Spleen (tissue), 11 donors: Measurements from ENCODE around the gene PDGFC. TPM values are rescaled to one million over a fixed set of nuclear protein-coding genes. Genes with fewer than 3 reads are reported as not detected.

Source experiments
- DNase-seq: peaks from one replicate; pipeline ENCODE4 v3.0.0-alpha.2; 2020
- H3K27ac ChIP-seq, 8 donors: fragments of 200-600 bp; sonication (generic) in 7 of 8; 1 replicate in 4 of 8; 2 replicates in 4 of 8; pipeline versions ENCODE4 v1.5.0 to v1.8.0; 2016 to 2021; ENCODE audit warnings: inconsistent platforms in 4 of 8, mild to moderate bottlenecking in 4 of 8, moderate library complexity in 1 of 8
- H3K27me3 ChIP-seq, 7 donors: fragments of 200-600 bp; sonication (generic) in 6 of 7; replicated peaks in 1 of 7; 1 replicate in 4 of 7; 2 replicates in 3 of 7; pipeline versions ENCODE4 v1.5.0 to v1.8.0; 2016 to 2021; ENCODE audit warnings: inconsistent platforms in 3 of 7, mild to moderate bottlenecking in 1 of 7
- H3K36me3 ChIP-seq, 6 donors: fragments of 200-600 bp; sonication (generic) in 5 of 6; 1 replicate in 4 of 6; 2 replicates in 2 of 6; pipeline versions ENCODE4 v1.5.0 to v1.8.0; 2016 to 2021; ENCODE audit warnings: inconsistent platforms in 2 of 6
- H3K4me1 ChIP-seq, 6 donors: fragments of 200-600 bp; sonication (generic) in 5 of 6; 1 replicate in 3 of 6; 2 replicates in 3 of 6; pipeline versions ENCODE4 v1.5.0 to v1.8.0; 2016 to 2021; ENCODE audit warnings: inconsistent platforms in 3 of 6
- H3K4me3 ChIP-seq, 8 donors: fragments of 200-600 bp; sonication (generic) in 7 of 8; 1 replicate in 4 of 8; 2 replicates in 4 of 8; pipeline versions ENCODE4 v1.5.0 to v1.8.0; 2016 to 2021; ENCODE audit warnings: inconsistent platforms in 4 of 8, mild to moderate bottlenecking in 4 of 8, moderate library complexity in 2 of 8
- H3K9me3 ChIP-seq, 8 donors: fragments of 200-600 bp; sonication (generic) in 7 of 8; 1 replicate in 4 of 8; 2 replicates in 4 of 8; pipeline versions ENCODE4 v1.5.0 to v1.8.0; 2016 to 2021; ENCODE audit warnings: inconsistent platforms in 4 of 8
- POLR2A ChIP-seq, 3 donors: fragments of 450-650 bp; IDR thresholded peaks; one replicate each; pipeline ENCODE4 v1.5.1; 2017; ENCODE audit warnings: antibody characterized with exemption in 3 of 3, mild to moderate bottlenecking in 1 of 3
- POLR2AphosphoS5 ChIP-seq, 3 donors: sonication (generic); formaldehyde crosslinking; IDR thresholded peaks; one replicate each; pipeline ENCODE4 v1.5.1; 2017; ENCODE audit warnings: antibody characterized with exemption in 3 of 3
- WGBS, 5 donors: extraction: QIAGEN DNeasy Blood & Tissue Kit in 3 of 5; methylation state at CpG; one replicate each; pipeline versions ENCODE4 v1.1.5 to v1.1.7; 2013 to 2018; 5-methylcytosine and 5-hydroxymethylcytosine counted together
- intact Hi-C: fragments of 100-400 bp; cut with DNase I; formaldehyde crosslinking; loops from one replicate; pipeline ENCODE4 v1.15.0; 2023; ENCODE audit warnings: low total_unique reads
- polyA plus RNA-seq, 3 donors: library from polyadenylated mRNA; stranded (reverse); fragments of 200-250 nt; gene quantifications; one replicate each; pipeline ENCODE4 v1.2.1, GENCODE V29; 2013
- total RNA-seq, 7 donors: library from RNA; depleted of rRNA in 3 of 7; stranded (reverse); fragments of >200 nt in 3 of 7; fragmentation: NEBNext Ultra II Directional in 4 of 7; extraction: Animal tissue kit (Norgen Biotek cat#: 25700) in 4 of 7; gene quantifications; one replicate each; pipeline versions ENCODE4 v1.1.0 to v1.2.1, GENCODE V29; 2016 to 2021
- TF ChIP-seq, protein P1 (sequence below), 11 experiments: fragments of 200-600 bp in 7 of 11; fragments of 450-650 bp in 4 of 11; sonication (generic) in 4 of 11; IDR thresholded peaks in 8 of 11; conservative IDR thresholded peaks in 3 of 11; 1 replicate in 7 of 11; 2 replicates in 4 of 11; pipeline versions ENCODE4 v1.4.0 to v1.8.0; 2016 to 2021; ENCODE audit warnings: antibody characterized with exemption in 11 of 11, inconsistent platforms in 4 of 11, mild to moderate bottlenecking in 1 of 11
- donor health status: healthy with polysubstance abuse.
- donor health status: DM: no; HTN: no; CAD: no; lungs with moderate emphysema.
- donor health status: DM: no; HTN: no; CAD: no.
- donor health status: Bipolar disorder and iron deficiency.
- donor health status: healthy.
- donor health status: DM: no; HTN: no; CAD: no.
- donor health status: DM: yes; HTN: yes; CAD: no.

PDGFC gene
- total and polyA plus RNA-seq, 10 donors, result 1.6 to 24.7 (median 14.8) TPM

DNA sequence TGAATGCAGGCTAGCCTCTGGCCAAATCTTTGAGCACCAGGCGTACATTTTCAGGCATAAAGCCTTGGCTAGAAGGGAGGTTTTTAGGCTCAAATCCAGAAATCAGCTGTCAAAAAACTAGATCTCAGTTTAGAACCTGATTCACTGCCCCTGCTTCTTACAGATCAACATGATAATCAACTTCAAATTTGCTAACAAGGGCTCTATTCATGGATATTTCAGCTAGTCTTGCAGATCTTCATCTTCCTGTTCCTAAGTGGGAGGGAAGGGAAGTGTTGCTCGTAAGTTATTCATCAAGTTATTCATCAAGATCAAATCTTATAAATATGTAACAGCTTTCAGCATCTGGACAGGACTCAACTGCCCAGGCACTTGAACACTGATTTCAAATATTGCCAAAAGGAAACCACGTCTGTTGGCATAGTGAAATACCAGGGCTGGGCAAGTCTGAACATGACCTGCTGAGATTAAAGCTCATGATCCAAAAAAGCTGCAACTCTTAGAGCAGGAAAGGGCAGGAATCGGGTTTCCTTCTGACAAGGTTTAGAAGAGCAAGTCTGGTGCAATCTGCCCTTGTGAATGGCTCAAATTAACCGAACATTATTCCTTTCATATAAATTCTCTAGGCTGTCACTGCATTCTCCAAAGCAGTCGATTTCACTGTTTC, 200.3 kb downstream of the PDGFC start:
- Histone ChIP-seq H3K4me1 (peaks cover 0 to 10% (median 6%) of the 10 kb centered on the region in 6 donors), H3K4me3 (peak overlapping the region in 2 of 8 donors; percentile 8 to 10), H3K36me3 (no peaks in the 10 kb centered on the region), H3K27ac (peak overlapping the region in 5 of 8 donors; percentile 10 to 31 (median 22)), H3K27me3 (no peaks in the 10 kb centered on the region), H3K9me3 (no peaks in the 10 kb centered on the region)
- intact Hi-C loops, result no loop called here
- no peak for DNase-seq
- TF ChIP-seq POLR2AphosphoS5 (IDR thresholded peaks at IDR 0.05), result no peak
- TF ChIP-seq POLR2A (IDR thresholded peaks at IDR 0.05), result no peak
- TF ChIP-seq, protein P1, sequence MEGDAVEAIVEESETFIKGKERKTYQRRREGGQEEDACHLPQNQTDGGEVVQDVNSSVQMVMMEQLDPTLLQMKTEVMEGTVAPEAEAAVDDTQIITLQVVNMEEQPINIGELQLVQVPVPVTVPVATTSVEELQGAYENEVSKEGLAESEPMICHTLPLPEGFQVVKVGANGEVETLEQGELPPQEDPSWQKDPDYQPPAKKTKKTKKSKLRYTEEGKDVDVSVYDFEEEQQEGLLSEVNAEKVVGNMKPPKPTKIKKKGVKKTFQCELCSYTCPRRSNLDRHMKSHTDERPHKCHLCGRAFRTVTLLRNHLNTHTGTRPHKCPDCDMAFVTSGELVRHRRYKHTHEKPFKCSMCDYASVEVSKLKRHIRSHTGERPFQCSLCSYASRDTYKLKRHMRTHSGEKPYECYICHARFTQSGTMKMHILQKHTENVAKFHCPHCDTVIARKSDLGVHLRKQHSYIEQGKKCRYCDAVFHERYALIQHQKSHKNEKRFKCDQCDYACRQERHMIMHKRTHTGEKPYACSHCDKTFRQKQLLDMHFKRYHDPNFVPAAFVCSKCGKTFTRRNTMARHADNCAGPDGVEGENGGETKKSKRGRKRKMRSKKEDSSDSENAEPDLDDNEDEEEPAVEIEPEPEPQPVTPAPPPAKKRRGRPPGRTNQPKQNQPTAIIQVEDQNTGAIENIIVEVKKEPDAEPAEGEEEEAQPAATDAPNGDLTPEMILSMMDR (IDR thresholded peaks at IDR 0.05 in 8 of 11, conservative IDR thresholded peaks at IDR 0.05 in 3 of 11), result no peak
- 34 to 60% (median 42%) methylated on average over 6 of the region's 6 CpGs for WGBS, 5 donors

DNA sequence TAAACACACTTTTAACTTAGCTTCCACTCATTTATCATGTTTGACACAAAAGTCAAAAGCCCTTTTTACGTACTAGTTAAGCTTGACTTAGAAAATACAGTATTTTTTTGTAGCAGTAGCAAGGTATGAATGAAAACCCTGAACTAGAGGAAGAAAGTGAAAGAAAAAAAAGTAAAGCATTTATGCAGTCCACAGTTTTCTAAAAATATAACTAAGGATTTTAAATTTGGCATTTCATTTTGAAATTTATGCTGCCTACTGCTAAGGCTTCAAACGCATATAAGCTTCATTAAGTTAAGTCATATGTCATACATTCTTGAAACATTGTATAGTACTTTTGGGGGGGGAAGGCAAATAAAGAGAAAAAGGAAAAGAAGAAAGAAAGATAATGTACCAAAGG, 201.5 kb downstream of the PDGFC start:
- intact Hi-C loops, result no loop called here
- TF ChIP-seq, protein P1 (IDR thresholded peaks at IDR 0.05 in 8 of 11, conservative IDR thresholded peaks at IDR 0.05 in 3 of 11), result no peak
- no peak for TF ChIP-seq POLR2AphosphoS5 (IDR thresholded peaks at IDR 0.05)
- no peak for TF ChIP-seq POLR2A (IDR thresholded peaks at IDR 0.05)
- no peak for DNase-seq
- Histone ChIP-seq H3K27ac (no peak overlapping the region), H3K4me3 (no peak overlapping the region), H3K36me3 (no peaks in the 10 kb centered on the region), H3K9me3 (no peaks in the 10 kb centered on the region), H3K27me3 (no peaks in the 10 kb centered on the region), H3K4me1 (peaks cover 0 to 10% (median 6%) of the 10 kb centered on the region in 6 donors)
- 75 to 87% (median 81%) methylated on average over 2 of the region's 2 CpGs for WGBS, 5 donors

DNA sequence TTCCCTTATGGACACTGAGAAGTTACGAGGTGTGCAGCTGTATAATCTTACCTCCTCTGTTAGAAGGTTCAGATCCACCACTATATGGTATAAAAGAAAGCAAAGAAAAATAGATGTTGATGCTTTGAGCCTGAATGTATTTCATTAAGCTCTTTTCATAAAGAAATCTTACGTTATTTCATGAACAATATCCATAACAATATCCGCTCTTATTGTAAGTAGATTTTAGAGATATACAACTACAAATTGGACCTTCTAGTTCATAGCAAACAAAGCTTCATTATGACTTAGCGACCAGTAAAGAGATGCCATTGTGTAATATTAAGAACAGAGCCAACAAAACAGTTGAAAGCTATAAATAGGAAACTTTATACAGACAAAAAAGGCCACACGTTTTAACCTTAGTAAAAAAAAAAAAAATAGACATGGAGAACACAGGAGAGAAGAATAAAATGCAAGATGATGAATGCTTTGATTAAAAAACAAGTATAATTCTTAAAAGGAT, 203.6 kb downstream of the PDGFC start:
- Histone ChIP-seq H3K4me3 (no peak overlapping the region), H3K9me3 (no peaks in the 10 kb centered on the region), H3K4me1 (peaks cover 0 to 10% (median 6%) of the 10 kb centered on the region in 6 donors), H3K27ac (no peak overlapping the region), H3K27me3 (no peaks in the 10 kb centered on the region), H3K36me3 (no peaks in the 10 kb centered on the region)
- 74 to 86% (median 78%) methylated on average over 5 of the region's 5 CpGs for WGBS, 5 donors
- TF ChIP-seq, protein P1 (IDR thresholded peaks at IDR 0.05 in 8 of 11, conservative IDR thresholded peaks at IDR 0.05 in 3 of 11), result no peak
- TF ChIP-seq POLR2AphosphoS5 (IDR thresholded peaks at IDR 0.05) (no peak), POLR2A (IDR thresholded peaks at IDR 0.05) (no peak)
- DNase-seq, result no peak
- intact Hi-C loops, result no loop called here

DNA sequence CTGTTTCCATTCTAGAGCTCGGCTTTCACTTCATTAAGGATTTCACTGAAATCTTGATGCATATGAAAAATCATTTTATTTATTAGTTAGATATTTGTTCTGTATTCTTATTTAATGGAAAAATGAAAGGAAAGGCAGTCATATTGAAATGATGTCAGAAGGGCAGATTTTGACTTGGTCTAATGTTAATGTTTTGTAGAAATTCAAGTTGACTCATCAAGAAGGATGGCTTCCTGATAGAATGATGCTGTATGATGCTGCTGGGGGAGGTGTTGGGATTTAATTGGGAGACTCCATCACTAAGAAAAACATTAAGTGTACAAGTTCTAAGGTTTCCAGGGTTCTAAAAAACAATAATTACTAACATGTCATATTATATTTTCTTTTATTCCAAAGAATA, 204.8 kb downstream of the PDGFC start:
- Histone ChIP-seq H3K27ac (no peak overlapping the region), H3K9me3 (no peaks in the 10 kb centered on the region), H3K4me3 (no peak overlapping the region), H3K27me3 (no peaks in the 10 kb centered on the region), H3K4me1 (peaks cover 0 to 9% (median 4%) of the 10 kb centered on the region in 6 donors), H3K36me3 (no peaks in the 10 kb centered on the region)
- DNase-seq, result no peak
- WGBS, 5 donors, result 90 to 97% (median 96%) methylated on average over 1 of the region's 1 CpG
- intact Hi-C loops, result no loop called here
- TF ChIP-seq POLR2AphosphoS5 (IDR thresholded peaks at IDR 0.05), result no peak
- TF ChIP-seq, protein P1 (IDR thresholded peaks at IDR 0.05 in 8 of 11, conservative IDR thresholded peaks at IDR 0.05 in 3 of 11), result no peak
- TF ChIP-seq POLR2A (IDR thresholded peaks at IDR 0.05), result no peak
